ENCODE measurements around the gene C3orf38. TPM values are rescaled to one million over a fixed set of nuclear protein-coding genes. Genes with fewer than 3 reads are reported as not detected.

Gene C3orf38
- total RNA-seq, 1 experiment from 2014 or later = 21.7 TPM

DNA sequence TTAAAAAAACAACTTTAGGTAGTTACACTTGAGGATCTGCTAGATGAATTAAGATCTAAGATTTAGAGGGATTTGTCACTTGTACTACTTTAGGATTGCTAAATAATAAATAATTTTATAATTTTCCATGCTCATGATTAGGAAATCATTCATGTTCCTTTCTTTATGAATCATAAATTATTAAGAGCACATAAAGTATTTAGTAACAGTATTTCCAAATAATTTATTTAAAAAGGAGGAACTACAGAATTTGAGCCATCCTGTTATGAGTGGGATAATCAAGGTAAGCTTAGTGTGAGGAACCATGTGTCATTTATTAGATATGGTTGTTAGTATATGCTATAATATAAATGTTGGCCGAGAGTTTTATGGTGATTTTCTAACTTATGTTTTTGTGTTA is 37.5 kb upstream of the C3orf38 start:
- intact Hi-C loops (cut with micrococcal nuclease) = loop anchor here (2.0 to 10.0 kb wide), 2 partner anchors 607 to 761 kb away; no protein-coding TSS in a partner anchor
- peaks cover 25% of the 10 kb centered on the region for H3K36me3 Mint-ChIP-seq (ENCODE audit: insufficient read depth, unreplicated experiment)
- TF ChIP-seq, protein P1, sequence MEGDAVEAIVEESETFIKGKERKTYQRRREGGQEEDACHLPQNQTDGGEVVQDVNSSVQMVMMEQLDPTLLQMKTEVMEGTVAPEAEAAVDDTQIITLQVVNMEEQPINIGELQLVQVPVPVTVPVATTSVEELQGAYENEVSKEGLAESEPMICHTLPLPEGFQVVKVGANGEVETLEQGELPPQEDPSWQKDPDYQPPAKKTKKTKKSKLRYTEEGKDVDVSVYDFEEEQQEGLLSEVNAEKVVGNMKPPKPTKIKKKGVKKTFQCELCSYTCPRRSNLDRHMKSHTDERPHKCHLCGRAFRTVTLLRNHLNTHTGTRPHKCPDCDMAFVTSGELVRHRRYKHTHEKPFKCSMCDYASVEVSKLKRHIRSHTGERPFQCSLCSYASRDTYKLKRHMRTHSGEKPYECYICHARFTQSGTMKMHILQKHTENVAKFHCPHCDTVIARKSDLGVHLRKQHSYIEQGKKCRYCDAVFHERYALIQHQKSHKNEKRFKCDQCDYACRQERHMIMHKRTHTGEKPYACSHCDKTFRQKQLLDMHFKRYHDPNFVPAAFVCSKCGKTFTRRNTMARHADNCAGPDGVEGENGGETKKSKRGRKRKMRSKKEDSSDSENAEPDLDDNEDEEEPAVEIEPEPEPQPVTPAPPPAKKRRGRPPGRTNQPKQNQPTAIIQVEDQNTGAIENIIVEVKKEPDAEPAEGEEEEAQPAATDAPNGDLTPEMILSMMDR (IDR thresholded peaks at IDR 0.05; ENCODE audit: unreplicated experiment) = no peak
- POLR2A ChIA-PET = interaction anchor here (0.6 to 3.1 kb wide), 3 partner anchors 48 to 1067 kb away, joined by 3 to 30 read pairs (median 7); partner anchors contain the start of genes CGGBP1 and ZNF654
- H3K4me1 Mint-ChIP-seq (ENCODE audit: insufficient read depth, unreplicated experiment) = peaks cover 11% of the 10 kb centered on the region
- CTCF ChIA-PET = interaction anchor here (0.5 to 2.5 kb wide), 13 partner anchors 9 to 853 kb away, joined by 3 to 30 read pairs (median 6); no protein-coding TSS in a partner anchor
- H3K4me3 Mint-ChIP-seq (ENCODE audit: unreplicated experiment) = no peak overlapping the region
- H3K9me3 Mint-ChIP-seq (ENCODE audit: unreplicated experiment) = no peaks in the 10 kb centered on the region
- no peak for DNase-seq (ENCODE audit: unreplicated experiment)
- no peak overlapping the region for H3K27ac Mint-ChIP-seq (ENCODE audit: low read depth, unreplicated experiment)
- BruUV-seq (replicated peaks) = no TSS peak
- no peaks in the 10 kb centered on the region for H3K27me3 Mint-ChIP-seq (ENCODE audit: insufficient read depth, unreplicated experiment)

- peak; percentile 81 for DNase-seq (ENCODE audit: unreplicated experiment)
- H3K27ac Mint-ChIP-seq (ENCODE audit: low read depth, unreplicated experiment) = peak overlapping the region; percentile 23
- intact Hi-C loops (cut with micrococcal nuclease) = loop anchor here (1.0 to 10.0 kb wide), 5 partner anchors 54 to 815 kb away; partner anchors contain the start of genes CGGBP1 and ZNF654
- no peaks in the 10 kb centered on the region for H3K9me3 Mint-ChIP-seq (ENCODE audit: unreplicated experiment)
- peaks cover 31% of the 10 kb centered on the region for H3K36me3 Mint-ChIP-seq (ENCODE audit: insufficient read depth, unreplicated experiment)
- no peak overlapping the region for H3K4me3 Mint-ChIP-seq (ENCODE audit: unreplicated experiment)
- CTCF ChIA-PET = interaction anchor here (0.6 to 2.5 kb wide), 48 partner anchors 10 to 1151 kb away, joined by 3 to 30 read pairs (median 4); no protein-coding TSS in a partner anchor
- POLR2A ChIA-PET = interaction anchor here (0.7 to 3.1 kb wide), 4 partner anchors 50 to 1132 kb away, joined by 3 to 30 read pairs (median 4); partner anchors contain the start of genes CGGBP1 and ZNF654
- BruUV-seq (replicated peaks) = TSS peak; percentile 10
- peaks cover 17% of the 10 kb centered on the region for H3K4me1 Mint-ChIP-seq (ENCODE audit: insufficient read depth, unreplicated experiment)
- TF ChIP-seq, protein P1 (IDR thresholded peaks at IDR 0.05; ENCODE audit: unreplicated experiment) = peak; percentile 58
- no peaks in the 10 kb centered on the region for H3K27me3 Mint-ChIP-seq (ENCODE audit: insufficient read depth, unreplicated experiment)
Measured at GRCh38 chr3:88113311-88114162, 36.2 kb upstream of the C3orf38 start.

GRCh38 chr3:88114878-88115549 is 34.7 kb upstream of the C3orf38 start:
- ChIA-PET POLR2A (interaction anchor here (0.8 to 1.3 kb wide), 2 partner anchors 55 to 56 kb away, joined by 3 to 5 read pairs; partner anchors contain the start of genes CGGBP1 and ZNF654), CTCF (interaction anchor here (0.5 to 1.2 kb wide), 7 partner anchors 8 to 849 kb away, joined by 3 to 5 read pairs (median 3); no protein-coding TSS in a partner anchor)
- Mint-ChIP-seq H3K4me3 (ENCODE audit: unreplicated experiment) (no peak overlapping the region), H3K4me1 (ENCODE audit: insufficient read depth, unreplicated experiment) (peaks cover 12% of the 10 kb centered on the region), H3K27ac (ENCODE audit: low read depth, unreplicated experiment) (peak overlapping the region; percentile 23), H3K9me3 (ENCODE audit: unreplicated experiment) (no peaks in the 10 kb centered on the region), H3K27me3 (ENCODE audit: insufficient read depth, unreplicated experiment) (no peaks in the 10 kb centered on the region), H3K36me3 (ENCODE audit: insufficient read depth, unreplicated experiment) (peaks cover 31% of the 10 kb centered on the region)
- intact Hi-C loops (cut with micrococcal nuclease) = loop anchor here (10.0 kb wide), 1 partner anchor 610 kb away; no protein-coding TSS in a partner anchor
- TF ChIP-seq, protein P1 (IDR thresholded peaks at IDR 0.05; ENCODE audit: unreplicated experiment) = no peak
- no TSS peak for BruUV-seq (replicated peaks)
- no peak for DNase-seq (ENCODE audit: unreplicated experiment)
